ENCODE measurements around the gene NDUFAF2.
A peak's percentile ranks its signal among the peaks of the same experiment; 100 is the strongest.

The NDUFAF2 gene

GRCh38 chr5:61001647-61002046, 56.6 kb downstream of the NDUFAF2 start:
- no peak for TF ChIP-seq CTCF (IDR thresholded peaks at IDR 0.05; ENCODE audit: low read length, missing control alignments)
- DNase-seq (ENCODE audit: low read depth): no peak
- H3K4me3 ChIP-seq (replicated peaks; ENCODE audit: low read depth, low read length): no peak overlapping the region

GRCh38 chr5:61002611-61003355, 57.8 kb downstream of the NDUFAF2 start:
- no peak for DNase-seq (ENCODE audit: low read depth)
- no peak overlapping the region for H3K4me3 ChIP-seq (replicated peaks; ENCODE audit: low read depth, low read length)
- no peak for TF ChIP-seq CTCF (IDR thresholded peaks at IDR 0.05; ENCODE audit: low read length, missing control alignments)

- TF ChIP-seq CTCF (IDR thresholded peaks at IDR 0.05; ENCODE audit: low read length, missing control alignments): no peak
- no peak for DNase-seq (ENCODE audit: low read depth)
These were observed 59.4 kb downstream of the NDUFAF2 start for GRCh38 chr5:61004448-61004847.

GRCh38 chr5:61009907-61010306, 64.9 kb downstream of the NDUFAF2 start:
- H3K4me3 ChIP-seq (replicated peaks; ENCODE audit: low read depth, low read length): no peak overlapping the region
- no peak for DNase-seq (ENCODE audit: low read depth)
- TF ChIP-seq CTCF (IDR thresholded peaks at IDR 0.05; ENCODE audit: low read length, missing control alignments): no peak

More at GRCh38 chr5:61004448-61004847, 59.4 kb downstream of the NDUFAF2 start:
- H3K4me3 ChIP-seq (replicated peaks; ENCODE audit: low read depth, low read length): no peak overlapping the region

GRCh38 chr5:61010467-61011454, 65.8 kb downstream of the NDUFAF2 start:
- DNase-seq (ENCODE audit: low read depth): peak; percentile 30
- no peak overlapping the region for H3K4me3 ChIP-seq (replicated peaks; ENCODE audit: low read depth, low read length)
- TF ChIP-seq CTCF (IDR thresholded peaks at IDR 0.05; ENCODE audit: low read length, missing control alignments): peak; percentile 32

GRCh38 chr5:61018062-61018461, 73.1 kb downstream of the NDUFAF2 start:
- DNase-seq (ENCODE audit: low read depth): no peak
- no peak for TF ChIP-seq CTCF (IDR thresholded peaks at IDR 0.05; ENCODE audit: low read length, missing control alignments)
- H3K4me3 ChIP-seq (replicated peaks; ENCODE audit: low read depth, low read length): no peak overlapping the region
